Stimulated activated CD4-positive, alpha-beta T cell treated with anti-CD3 and anti-CD28 coated beads, Interleukin-4, amount 100 ng/mL, for 48 hours (primary cell): Measurements from ENCODE around the gene BICDL1.

Source experiments
- DNase-seq, 2 donors: peaks; one replicate each; pipeline ENCODE4 v3.0.0-alpha.2; 2020; ENCODE audit warnings: low read depth in 2 of 2

The BICDL1 gene

DNA sequence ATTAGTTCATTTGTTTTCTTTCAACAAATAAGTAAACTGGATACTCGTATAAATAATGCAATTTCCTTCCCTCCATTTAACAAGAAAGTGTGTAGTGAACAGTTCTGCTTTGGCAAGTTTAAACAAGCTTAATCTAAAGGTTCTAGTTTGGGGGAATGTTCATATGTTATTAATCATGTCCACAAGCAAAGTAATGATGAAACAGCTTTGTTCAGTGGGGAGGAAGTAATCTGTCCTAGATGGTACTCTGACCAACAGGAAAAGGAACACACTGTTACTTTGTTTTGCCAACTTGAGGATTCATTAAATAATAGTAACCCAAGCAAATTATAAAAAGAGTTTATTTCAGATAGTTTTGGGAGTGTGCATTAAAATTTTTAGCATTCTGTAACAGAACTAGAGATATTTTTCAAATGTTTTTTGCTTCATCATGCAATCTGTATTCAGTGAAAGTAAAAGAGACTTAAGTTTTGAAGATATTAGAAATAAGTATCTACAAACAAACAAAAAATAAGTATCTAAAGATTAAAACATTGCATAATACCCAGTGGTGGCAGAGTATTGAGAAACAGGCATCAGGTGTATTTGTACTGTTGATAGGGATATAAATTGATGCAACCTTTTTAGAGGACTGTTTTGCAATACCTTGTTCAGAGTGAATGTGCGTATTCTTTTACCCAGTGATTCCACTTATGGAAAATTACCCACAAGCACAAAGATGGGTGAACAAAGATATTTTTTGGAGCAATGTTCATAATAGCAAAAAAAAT, 66.4 kb downstream of the BICDL1 start:
- no peak for DNase-seq

DNA sequence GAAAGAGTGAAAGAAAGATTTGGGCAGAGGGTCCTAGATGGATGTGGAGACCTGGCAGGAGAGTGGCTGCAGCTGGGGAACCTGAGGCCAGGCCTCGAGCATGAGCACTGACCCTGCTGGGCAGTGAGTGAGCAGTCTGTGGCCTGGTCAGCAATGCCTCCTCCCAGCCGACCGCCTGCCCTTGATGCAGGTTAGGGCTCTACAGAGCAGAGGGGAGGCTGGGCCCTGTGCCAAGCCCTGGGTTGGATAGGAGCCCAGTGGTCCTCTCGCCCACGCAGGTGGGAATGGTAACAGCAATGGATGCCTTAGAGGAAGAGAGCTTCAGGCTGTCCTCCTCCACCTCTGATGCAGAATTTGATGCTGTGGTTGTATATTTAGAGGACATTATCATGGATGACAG, 67.7 kb downstream of the BICDL1 start:
- no peak for DNase-seq

- DNase-seq: no peak
Observed at GRCh38 chr12:120060196-120060595, 71.2 kb downstream of the BICDL1 start.

GRCh38 chr12:120060717-120061116, 71.7 kb downstream of the BICDL1 start:
- DNase-seq: no peak

- no peak for DNase-seq
Observed at GRCh38 chr12:120061575-120062214, 72.7 kb downstream of the BICDL1 start.

GRCh38 chr12:120062976-120063579, 74.0 kb downstream of the BICDL1 start:
- DNase-seq: no peak

DNA sequence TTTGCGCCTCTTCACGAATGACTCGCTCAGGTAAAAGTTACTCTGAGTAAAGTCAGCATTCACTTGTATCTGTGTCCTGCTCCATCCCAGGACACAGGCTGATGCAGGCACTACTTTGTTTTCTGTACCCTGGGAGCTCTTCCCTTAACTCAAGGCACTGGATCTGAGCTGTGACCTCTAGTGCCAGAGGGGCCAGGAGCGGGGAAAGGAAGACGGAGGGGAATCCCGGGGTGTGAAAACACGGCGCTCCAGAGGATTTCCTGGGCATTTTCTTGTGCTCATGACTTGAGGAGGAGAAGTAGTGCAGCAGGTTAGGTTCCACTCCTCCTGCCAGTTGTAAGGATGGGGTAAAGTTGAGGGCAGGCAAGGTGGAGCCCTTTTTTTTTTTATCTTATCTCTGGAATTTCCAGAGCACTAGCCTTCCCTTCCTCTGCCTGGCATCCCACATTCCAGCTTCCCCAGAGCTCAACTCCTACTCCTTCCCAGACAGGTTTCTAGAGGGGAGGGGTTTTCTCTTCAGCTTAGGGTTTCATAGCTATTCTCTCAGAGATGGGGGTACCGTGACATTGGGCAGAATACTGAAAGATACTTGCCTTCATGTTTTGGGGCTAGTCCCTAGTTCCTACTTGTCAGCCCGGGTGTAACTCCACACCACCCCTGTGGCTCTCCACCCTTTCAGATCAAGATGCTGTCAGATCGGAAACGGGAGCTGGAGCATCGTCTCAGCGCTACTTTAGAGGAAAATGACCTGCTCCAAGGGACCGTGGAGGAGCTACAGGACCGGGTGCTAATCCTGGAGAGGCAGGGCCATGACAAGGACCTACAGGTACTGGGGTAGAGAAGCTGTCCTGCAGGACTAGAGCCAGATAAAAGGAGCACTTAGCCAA, 75.3 kb downstream of the BICDL1 start:
- no peak for DNase-seq

- no peak for DNase-seq
Observed at GRCh38 chr12:120065472-120065871, 76.4 kb downstream of the BICDL1 start.

DNA sequence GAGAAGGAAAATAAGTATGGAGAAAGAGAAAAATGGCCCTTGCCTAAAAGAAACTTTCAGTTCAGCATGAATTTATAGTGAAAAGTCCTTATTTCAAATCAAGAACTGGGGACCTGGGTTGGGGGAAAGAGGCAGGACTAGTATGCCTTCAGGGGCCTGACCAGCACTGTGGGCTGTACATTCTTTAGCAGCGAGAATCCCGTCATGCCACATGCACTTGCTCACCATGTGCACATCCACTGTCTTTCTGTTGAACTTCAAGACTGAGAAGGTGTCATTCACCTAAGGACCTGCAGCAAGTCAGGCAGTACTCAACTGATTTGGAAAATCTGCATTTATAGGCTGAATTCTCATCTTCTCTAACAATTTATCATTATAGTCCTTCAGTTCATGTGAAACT, 77.3 kb downstream of the BICDL1 start:
- DNase-seq: no peak

- no peak for DNase-seq
Observed at GRCh38 chr12:120067084-120067869, 78.2 kb downstream of the BICDL1 start.

GRCh38 chr12:120067901-120068300, 78.9 kb downstream of the BICDL1 start:
- DNase-seq: no peak

DNA sequence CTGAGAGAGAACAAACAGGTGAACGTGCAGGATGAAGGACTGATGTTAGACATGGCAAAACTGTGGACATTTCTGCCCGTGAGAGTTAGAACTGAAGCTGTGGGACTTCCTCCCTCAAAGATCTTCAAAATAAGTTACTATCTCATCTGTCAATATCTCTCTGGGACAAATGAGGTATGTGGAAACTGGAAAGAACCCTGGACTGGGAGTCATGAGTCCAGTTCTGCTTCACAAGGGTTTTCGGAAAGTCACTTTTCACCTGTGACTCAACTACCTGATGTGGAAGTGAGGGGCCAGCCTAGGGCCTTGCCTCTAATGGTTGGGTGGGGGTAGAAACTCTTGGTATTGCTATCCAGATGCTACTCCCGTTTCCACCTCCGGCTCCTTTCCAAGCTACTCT, 80.2 kb downstream of the BICDL1 start:
- no peak for DNase-seq

DNA sequence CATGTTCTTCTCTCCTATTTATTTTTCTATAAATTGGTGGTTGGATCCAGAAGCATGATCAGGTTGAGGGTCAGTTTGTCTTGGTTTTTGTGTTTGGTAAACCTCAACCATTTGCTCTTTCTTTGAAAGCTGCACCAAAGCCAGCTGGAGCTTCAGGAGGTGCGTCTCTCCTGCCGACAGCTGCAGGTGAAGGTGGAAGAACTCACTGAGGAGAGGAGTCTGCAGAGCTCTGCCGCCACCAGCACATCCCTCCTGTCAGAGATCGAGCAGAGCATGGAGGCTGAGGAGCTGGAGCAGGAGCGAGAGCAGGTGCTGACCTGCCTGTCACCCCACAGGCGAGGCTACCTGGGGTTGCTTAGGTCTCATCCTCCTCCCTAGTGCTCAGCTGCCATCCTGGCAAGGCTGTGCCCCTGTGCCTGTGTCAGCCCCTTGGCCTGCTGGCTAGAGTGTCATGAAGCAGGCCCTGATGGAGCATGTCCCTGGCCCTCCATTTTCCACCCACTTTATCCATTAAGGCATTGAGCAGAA, 82.5 kb downstream of the BICDL1 start:
- DNase-seq: no peak

DNA sequence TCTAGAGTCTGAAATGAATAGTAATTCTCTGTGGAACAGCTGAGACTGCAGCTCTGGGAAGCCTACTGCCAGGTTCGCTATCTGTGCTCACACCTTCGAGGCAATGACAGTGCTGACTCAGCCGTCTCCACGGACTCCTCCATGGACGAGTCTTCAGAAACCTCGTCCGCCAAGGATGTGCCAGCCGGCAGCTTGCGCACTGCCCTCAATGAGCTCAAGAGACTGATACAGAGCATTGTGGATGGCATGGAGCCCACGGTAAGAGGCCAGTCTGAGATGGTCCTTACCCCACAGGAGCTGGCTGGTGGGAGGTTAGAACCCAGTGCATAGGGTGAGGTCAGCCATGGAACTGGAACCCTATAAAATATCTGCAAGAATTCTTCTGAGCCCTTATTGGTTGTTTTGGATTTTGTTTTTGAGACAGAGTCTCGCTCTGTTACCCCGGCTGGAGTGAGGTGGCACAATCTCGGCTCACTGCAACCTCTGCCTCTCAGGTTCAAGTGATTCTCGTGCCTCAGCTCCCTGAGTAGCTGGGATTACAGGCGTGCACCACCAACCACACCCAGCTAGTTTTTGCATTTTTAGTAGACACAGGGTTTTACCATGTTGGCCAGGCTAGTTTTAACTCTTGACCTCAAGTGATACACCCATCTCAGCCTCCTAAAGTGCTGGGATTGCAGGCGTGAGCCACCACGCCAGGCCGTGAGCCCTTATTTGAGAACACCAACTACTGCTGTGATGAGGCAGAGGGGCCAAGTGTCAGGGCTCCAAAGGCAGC, 83.6 kb downstream of the BICDL1 start:
- no peak for DNase-seq

- DNase-seq: no peak
Observed at GRCh38 chr12:120075034-120075616, 86.1 kb downstream of the BICDL1 start.

GRCh38 chr12:120076651-120077050, 87.6 kb downstream of the BICDL1 start:
- no peak for DNase-seq

GRCh38 chr12:120077260-120077659, 88.2 kb downstream of the BICDL1 start:
- no peak for DNase-seq

DNA sequence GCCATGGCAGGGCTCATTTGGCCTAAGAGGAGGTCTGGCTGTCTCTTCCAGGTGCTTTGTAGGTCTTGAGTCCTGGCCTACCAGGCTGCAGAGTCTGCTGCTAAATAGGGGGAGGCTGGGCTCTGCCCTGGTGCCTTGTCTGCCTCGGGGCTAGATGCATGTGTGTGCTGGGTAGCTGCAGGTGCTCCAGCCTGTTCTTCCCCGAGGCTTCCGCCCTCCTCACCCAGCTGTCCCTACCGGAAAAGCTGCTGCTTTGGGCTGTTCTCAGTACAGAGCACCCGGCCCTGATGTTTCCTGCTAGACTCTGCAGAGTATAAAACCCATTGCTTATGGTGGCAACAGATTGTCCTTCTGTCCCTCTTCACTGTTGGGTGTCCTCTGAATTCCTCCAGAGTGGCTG, 89.8 kb downstream of the BICDL1 start:
- DNase-seq: no peak

DNA sequence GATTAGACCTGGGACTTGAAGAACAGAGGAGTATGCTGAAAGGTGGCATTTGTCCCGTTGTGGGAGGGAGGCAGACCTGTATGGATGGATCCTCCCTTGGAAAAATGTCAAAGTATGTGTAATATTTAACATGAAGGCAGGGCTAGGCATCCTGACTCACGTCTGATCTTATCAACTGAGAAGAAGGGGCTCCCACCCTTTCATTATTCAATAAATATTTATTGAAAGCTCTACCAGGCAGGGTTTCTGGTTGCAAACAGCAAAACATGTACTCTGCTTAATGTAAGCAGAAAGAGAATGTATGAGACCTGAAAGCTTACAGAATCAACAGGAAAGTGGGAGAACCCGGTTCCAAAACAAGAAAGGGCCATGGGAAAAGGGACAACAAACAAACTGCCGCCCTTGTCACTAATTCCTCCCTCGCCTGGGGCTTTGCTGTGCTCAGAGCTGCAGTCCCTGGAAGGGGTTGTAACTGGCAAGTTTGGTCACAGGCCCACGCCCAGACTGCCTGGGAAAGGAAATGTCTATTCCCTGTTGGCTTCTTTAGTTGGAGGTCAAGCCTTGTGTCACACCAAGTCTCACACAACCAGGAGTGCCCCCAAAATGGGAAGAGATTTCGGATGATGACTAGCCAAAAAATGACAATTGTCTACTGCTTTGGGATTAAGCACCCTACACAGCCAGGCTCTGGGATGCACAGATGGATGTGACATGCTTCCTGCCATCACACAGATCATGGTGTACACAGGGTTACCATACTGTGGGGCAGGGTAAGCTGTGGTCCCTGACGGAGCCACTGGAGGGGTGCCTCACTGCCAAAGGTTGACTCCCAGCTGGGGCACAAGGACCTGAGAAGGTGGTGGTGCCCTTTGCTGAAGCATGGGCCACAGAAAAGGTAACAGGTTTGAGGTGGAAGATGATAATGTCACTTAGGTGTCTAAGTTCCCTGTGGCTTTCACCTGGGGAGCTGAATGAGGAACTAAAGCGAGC, 90.7 kb downstream of the BICDL1 start:
- DNase-seq: no peak
